ENCODE results near the gene YIPF1.
A peak's percentile ranks its signal among the peaks of the same experiment; 100 is the strongest.

YIPF1 gene

DNA sequence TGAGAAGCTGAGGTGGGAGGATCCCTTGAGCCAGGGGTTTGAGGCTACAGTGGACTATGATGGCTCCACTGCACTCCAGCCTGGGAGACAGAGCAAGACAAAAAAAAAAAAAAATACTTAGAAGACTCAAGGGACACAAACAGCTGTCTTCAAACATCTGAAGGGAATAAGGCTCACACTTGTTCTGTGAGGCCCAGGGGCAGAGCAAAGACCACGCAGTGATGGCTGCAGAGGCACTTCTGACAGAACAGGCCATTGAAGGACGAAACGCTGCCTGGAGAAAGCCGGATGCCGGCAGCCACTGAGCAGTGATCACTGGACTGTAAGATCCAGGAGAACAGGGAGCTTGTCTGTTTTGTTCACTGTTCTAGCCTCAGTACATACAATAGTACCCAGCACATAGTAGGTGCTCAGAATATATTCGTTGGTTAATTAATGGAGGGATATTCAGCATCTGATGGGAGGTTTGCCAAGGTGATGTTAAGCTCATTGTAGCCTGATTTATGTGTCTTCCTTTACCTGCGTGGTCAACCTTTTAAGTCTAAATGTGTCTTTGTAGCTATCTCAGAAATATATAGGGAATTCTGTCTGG is 39.4 kb downstream of the YIPF1 start:
- no peak overlapping the region for H3K4me3 ChIP-seq (ENCODE audit: low read depth, low read length)
- TF ChIP-seq, protein P1, sequence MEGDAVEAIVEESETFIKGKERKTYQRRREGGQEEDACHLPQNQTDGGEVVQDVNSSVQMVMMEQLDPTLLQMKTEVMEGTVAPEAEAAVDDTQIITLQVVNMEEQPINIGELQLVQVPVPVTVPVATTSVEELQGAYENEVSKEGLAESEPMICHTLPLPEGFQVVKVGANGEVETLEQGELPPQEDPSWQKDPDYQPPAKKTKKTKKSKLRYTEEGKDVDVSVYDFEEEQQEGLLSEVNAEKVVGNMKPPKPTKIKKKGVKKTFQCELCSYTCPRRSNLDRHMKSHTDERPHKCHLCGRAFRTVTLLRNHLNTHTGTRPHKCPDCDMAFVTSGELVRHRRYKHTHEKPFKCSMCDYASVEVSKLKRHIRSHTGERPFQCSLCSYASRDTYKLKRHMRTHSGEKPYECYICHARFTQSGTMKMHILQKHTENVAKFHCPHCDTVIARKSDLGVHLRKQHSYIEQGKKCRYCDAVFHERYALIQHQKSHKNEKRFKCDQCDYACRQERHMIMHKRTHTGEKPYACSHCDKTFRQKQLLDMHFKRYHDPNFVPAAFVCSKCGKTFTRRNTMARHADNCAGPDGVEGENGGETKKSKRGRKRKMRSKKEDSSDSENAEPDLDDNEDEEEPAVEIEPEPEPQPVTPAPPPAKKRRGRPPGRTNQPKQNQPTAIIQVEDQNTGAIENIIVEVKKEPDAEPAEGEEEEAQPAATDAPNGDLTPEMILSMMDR (IDR thresholded peaks at IDR 0.05; ENCODE audit: low read depth, low read length, missing control alignments): no peak
- DNase-seq (ENCODE audit: low read depth): no peak
- in situ Hi-C loops (cut with HindIII; ENCODE audit: low sequenced_read_pairs): no loop called here

DNA sequence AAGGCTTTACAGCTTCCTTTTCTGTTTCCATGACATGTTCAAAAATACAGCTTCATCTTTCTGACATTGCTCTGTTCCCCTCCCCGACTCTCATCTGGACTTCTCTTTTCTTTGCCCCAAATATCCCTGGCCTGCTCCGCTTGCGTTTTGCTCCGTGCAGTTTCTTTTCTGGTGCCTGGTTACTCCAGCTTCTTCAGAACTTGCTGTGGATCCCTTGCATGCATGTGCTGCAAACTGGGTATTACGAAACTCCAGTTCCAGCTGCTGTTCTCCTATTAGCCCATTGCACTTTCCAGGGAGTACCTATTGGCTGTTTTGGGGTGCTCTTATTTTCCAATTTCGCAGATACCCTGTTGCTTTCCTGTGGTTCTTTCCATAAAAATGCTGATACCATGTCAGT is 41.6 kb downstream of the YIPF1 start:
- in situ Hi-C loops (cut with HindIII; ENCODE audit: low sequenced_read_pairs): no loop called here

DNA sequence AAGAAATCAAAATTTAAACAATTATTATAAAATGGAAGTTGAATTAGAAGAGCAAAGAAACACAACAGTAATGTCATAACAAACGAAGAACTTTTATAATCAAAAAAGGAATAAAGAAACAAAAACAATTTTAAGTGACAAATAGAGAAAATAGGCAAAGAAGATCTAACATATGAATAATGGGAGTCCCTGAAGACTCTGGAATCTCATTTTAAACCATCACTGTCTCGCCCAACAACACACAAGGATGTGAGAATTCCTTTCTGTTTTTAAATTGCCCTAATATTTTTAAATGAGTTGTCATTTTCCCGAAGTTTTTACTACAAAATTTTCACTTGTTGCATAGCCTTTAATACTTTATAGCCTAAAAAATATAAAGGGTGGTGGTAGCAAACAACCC is 47.2 kb downstream of the YIPF1 start:
- no peak overlapping the region for H3K4me3 ChIP-seq (ENCODE audit: low read depth, low read length)
- in situ Hi-C loops (cut with HindIII; ENCODE audit: low sequenced_read_pairs): no loop called here
- DNase-seq (ENCODE audit: low read depth): no peak
- TF ChIP-seq, protein P1 (IDR thresholded peaks at IDR 0.05; ENCODE audit: low read depth, low read length, missing control alignments): no peak

More for the DNA sequence above, 41.6 kb downstream of the YIPF1 start:
- DNase-seq (ENCODE audit: low read depth): no peak
- TF ChIP-seq, protein P1 (IDR thresholded peaks at IDR 0.05; ENCODE audit: low read depth, low read length, missing control alignments): no peak
- no peak overlapping the region for H3K4me3 ChIP-seq (ENCODE audit: low read depth, low read length)

DNA sequence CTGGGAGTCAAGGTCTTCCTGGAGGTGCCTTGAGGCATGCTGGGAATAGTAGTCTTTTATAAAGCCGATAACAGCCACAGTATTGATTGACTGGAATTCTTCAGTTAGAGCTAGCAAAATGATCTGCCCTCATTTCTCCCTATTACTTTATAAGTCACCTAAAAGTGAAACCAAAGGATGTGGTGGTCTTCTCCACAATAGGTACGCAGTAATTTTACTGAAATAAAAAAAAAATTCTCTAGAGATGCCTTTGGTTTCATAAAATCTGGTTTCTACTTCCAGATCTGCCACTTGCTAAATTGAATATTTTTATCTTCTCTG is 51.0 kb downstream of the YIPF1 start:
- in situ Hi-C loops (cut with HindIII; ENCODE audit: low sequenced_read_pairs): no loop called here
- peak overlapping the region; percentile 80 for H3K4me3 ChIP-seq (ENCODE audit: low read depth, low read length)
- DNase-seq (ENCODE audit: low read depth): no peak
- TF ChIP-seq, protein P1 (IDR thresholded peaks at IDR 0.05; ENCODE audit: low read depth, low read length, missing control alignments): no peak

DNA sequence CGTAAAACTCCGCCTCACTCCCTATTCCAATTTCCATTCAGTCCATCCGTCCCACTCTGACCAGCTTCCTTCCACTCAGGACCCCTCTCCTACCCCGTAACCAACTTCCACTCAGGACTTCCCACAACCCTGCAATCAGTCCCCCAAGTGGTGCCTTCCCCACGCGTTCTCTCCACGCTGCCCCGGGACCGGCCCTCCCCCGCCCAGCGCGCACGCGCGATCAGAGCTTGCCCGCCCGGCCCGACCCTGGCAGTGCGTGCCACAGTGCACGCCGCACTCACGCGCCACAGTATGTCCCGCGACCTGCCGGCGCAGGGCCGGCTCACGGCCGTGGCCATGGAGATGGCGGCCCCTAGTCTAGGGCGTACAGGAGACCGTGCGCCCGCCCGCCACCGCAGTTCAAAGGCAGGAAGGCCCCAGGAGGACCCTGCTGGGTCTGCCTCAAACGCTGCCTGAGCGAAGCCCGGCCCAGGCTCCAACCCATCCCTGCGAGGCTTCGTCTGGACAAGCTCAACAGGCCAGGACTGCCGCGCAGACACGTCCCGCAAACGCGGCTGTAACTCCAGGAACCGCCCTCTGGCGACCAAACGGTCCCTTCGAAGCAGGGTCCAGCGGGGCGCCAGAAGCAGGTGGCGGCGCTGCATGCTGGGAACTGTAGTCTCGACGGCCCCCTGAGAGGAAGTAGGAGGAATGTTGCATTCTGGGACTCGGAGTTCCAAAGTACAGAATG is 51.5 kb downstream of the YIPF1 start, which contains the start of gene NDC1:
NDC1 (minus strand) TSS at position 373 of the 730 bp plus-strand sequence; CDS start at position 338, 35 bp downstream.
- peak within 1 kb of the TSS; percentile 80 for H3K4me3 ChIP-seq (ENCODE audit: low read depth, low read length)
- TF ChIP-seq, protein P1 (IDR thresholded peaks at IDR 0.05; ENCODE audit: low read depth, low read length, missing control alignments): no peak
- peak; percentile 91 for DNase-seq (ENCODE audit: low read depth)
- in situ Hi-C loops (cut with HindIII; ENCODE audit: low sequenced_read_pairs): no loop called here

DNA sequence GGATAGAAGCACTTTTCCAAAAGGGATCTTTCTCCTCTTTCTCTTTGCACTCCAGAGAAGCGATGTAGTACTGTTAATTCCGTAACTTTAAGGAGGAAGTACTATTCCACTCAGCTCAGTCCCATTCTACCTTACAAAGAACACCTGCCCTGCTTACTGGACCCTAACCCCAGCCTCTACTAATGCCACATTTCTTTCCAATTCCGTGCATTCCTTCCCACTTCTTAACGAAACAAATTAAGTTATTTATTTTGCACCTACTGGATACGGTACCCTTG is 52.0 kb downstream of the YIPF1 start:
- H3K4me3 ChIP-seq (ENCODE audit: low read depth, low read length): peak overlapping the region; percentile 80
- in situ Hi-C loops (cut with HindIII; ENCODE audit: low sequenced_read_pairs): no loop called here
- TF ChIP-seq, protein P1 (IDR thresholded peaks at IDR 0.05; ENCODE audit: low read depth, low read length, missing control alignments): no peak
- no peak for DNase-seq (ENCODE audit: low read depth)

Data from astrocyte of the cerebellum (primary cell).